Stimulated activated CD4-positive, alpha-beta T cell treated with anti-CD3 and anti-CD28 coated beads, TNF-alpha, amount 100 ng/mL, for 24 hours (primary cell): ENCODE data around the gene ABCF3.

Source experiments
- DNase-seq, 3 experiments: peaks; one replicate each; pipeline ENCODE4 v3.0.0-alpha.2; 2020; ENCODE audit warnings: low read depth in 3 of 3

ABCF3 gene

DNA sequence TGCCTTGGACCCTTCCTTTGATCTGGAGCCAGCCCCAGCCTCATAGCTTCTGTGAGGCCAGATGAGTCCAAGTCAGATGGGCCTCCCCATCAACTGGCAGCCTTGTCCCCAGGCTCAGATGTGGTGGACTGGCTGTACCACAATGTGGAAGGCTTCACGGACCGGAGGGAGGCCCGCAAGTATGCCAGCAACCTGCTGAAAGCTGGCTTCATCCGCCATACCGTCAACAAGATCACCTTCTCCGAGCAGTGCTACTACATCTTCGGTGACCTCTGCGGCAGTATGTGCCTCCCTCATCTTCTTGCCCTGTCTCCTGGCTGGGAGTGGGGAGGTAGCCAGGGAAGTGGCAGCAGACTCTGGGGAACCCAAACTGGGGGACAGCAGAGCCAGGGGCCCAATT lies 18.2 kb upstream of the ABCF3 start:
- no peak for DNase-seq

DNA sequence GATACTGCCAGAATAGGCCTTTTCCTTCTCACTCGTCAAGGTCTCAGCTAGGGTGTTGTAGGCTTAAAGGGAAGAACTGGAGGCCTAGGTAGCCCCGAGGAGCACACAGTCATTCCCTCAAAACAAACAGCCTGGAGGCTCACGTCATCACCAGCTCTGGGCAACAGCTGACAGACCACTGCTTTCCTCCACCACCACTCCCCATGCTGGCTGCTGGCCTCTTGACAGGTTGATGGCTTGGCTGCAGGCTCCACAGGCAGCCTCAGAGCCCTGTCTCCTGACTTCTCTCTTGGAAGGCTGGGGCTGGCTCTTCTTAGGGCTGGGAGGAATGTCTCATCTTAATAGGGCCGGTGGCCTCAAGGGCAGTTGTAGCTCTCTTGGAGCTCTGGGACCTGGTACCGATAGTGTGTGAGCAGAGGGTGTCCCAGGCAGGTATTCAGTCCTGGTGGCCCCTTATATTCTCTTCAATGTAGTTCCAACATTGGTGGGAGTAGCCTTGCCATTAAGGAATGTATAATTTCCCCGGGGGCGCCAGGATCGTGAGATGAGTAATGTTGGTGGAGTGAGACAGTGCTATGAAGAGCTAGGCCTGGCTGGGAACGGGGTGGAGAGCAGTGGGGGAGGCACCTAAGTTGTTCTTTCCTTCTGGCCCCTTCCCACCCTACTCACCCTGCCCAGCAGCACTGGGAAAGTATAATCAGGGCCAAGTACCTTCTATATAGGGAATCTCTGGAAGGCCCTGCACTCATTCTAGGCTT lies 17.5 kb upstream of the ABCF3 start:
- no peak for DNase-seq

DNA sequence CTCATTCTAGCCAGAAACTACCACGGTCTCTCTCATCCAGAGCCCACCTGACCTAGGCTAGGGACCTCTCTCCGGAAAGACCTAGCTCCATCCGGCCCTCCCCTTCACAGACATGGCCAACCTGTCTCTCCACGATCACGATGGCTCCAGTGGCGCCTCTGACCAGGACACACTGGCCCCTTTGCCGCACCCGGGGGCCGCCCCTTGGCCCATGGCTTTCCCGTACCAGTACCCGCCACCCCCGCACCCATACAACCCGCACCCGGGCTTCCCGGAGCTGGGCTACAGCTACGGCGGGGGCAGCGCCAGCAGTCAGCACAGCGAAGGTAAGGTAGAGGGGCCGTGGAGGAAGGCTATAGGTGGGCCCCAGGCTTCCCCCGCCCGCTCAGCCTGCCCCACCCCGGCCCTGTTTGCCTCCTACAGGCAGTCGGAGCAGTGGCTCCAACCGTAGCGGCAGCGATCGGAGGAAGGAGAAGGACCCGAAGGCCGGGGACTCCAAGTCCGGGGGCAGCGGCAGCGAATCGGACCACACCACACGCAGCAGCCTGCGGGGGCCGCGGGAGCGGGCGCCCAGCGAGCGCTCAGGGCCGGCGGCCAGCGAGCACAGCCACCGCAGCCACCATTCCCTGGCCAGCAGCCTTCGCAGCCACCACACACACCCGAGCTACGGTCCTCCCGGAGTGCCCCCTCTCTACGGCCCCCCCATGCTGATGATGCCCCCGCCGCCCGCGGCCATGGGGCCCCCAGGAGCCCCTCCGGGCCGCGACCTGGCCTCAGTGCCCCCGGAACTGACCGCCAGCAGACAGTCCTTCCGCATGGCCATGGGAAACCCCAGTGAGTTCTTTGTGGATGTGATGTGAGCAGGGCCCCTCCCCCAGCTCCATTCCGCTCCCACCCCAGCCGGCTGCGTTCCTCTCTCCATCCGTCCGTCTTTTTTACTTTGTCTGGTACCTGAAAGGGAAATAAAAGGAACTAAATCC lies 15.8 kb upstream of the ABCF3 start:
- no peak for DNase-seq

DNA sequence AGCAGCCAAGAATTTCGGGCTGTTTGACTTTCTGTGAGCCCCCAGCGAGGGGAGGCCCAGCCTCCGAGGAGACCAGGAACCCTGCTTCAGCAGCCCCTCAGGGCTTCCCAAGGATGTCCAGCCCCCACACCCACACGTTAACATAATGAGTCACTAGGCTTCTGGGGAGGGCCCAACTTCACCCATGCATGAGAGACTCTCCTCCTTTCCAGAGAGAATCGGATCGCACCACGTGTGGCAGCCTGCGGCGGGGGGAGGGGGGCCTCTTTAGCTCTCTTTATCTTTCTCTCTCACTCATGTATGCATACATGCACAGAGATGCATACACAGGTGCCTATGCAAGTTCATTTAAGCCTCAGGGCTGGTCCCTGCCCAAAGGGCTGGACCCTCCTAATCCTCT lies 14.4 kb upstream of the ABCF3 start:
- DNase-seq, result no peak

DNA sequence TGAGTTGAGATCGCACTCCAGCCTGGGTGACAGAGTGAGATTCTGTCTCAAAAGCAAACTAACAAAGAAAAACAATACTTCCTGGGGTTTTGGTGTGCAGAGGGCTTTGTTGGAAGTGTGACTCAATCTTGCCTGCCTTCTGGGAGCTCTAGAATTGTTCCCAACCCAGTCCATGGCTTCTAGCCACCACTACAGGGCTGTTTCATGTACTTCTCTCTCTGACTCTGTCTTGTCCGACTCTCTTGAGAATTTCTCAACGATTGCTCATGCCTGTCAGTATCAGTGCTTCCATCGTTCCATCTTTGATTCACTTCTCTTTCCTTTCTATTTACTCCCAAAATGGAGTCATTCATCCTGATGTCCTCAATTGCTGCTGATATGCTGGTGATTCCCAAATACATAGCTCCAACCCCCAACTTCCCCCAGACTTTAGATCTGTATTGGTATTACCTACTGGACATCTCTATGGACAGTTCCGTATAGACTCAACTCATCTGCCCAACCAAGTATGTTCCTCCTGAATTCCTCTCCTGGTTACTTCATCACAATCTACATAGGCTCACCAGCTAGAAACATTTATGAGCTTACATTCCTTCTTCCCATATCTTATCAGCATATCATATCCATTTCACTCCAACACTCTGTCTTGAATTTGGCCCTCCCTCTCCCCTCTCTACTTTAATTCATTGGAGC lies 13.2 kb upstream of the ABCF3 start:
- no peak for DNase-seq

DNA sequence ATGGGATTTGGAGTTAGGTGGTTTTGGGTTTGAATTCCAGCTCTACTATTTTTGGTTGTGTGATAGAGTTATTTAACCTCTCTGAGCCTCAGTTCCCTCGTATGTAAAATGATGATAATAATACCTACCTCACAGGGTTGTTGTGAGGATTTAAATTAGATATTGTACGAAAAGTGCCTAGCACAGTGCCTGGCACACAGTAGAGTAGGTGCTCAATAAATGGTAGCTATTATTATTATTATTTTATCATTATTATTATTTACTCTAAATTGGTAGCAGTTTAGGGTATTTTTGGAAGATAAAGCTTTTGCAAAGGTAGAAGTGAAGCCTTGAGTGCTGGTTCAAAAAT lies 12.7 kb upstream of the ABCF3 start:
- no peak for DNase-seq

DNA sequence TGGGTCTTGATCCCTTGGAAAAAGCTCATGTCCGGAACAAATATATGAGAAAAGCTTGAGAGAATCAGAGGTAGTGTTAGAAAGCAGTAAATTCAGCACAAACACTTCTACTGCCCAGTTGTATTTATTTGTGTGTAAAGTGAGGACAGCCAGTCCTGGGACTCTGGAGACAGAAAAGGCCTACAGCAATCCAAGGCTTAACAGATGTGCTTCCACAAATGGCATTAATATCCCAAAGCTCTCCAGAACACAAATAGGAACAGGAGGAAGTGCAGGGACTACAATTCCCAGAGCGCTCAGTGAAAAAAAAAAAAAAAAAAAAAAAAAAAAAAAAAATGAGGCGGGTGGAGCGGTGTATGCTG lies 11.7 kb upstream of the ABCF3 start:
- DNase-seq, result no peak

DNA sequence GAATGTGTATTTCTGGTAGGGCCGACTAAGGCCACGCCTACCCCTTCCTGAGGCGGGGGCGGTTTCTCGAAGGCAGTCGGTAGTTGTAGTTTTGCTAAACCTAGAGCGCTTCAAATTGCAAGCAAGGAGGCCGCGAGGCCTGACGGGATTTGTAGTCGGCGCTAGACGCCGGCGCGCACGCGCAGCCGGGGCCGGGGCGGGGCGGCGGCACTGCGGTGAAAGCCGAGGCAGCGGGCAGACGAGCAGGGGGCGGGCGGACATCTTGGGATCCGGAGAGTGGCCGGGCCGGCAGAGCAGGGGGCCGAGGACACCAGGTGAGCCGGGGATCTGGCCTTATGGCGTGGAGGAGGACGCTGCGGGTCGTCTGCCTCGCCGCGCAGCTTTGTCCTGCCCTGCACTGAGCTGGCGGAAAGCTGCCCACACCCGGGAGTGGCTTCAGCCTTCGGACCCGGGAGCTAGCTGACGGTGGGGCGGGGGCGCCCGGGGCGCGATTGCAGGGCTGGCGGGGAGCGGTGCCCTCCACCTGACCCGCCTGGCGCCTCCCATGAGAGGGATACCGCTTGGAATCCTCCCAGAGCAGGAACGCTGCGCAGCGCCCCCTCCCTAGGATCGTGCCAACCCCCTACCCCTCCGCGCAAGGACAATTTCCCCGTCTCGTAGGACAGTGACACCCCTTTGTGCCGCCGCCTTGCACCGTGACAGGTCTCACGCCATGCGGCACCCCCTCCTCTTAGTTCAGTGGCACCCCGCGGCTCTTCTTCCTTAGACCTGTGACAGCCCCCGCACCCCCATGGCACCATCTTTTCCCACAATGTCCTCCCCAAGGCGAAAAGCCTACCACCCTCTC lies 11.1 kb upstream of the ABCF3 start, which contains the start of gene AP2M1:
Gene AP2M1 (plus strand): TSS at position 210 of the 847 bp plus-strand sequence. CDS start 2,139 bp downstream, outside the sequence.
- peak; percentile 95 to 97 (median 96) for DNase-seq

DNA sequence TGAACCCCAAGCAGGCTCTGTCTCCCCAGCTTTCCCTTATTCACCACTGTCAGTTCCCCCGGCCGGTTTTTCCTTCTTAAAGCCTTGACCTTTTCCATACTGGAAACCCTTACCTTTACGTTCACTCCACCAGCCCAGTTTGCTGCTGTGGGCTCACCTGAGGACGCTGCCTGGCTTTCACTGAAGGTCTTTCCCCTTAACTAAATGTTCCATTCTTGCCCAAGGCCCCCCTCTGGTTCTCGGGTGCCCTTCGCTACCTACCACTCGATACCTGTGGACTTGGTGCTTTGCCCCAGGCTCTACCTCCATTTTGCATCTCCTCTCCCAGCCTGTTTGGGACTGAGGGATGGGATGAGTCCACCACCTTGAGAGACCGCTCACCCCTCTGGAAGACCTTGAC lies 10.5 kb upstream of the ABCF3 start:
- DNase-seq, result no peak

DNA sequence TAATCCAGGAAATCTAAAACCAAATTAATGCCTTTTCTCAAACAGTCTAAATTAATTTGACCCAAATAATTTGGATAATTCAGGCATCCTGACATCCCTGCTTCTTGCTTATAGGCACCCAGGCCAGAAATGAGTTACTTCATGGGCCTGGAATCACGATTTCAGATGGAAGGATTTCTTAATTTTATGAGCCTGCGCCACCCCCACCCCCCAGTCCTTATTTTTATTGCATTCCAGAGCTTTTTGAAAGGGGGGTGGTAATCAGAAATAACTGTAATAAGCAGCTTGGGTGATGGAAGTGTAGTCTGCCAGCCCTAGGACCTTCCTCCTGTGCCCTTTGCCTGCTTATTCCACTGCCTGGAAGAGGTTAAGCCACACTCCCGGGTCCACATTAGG lies 10.0 kb upstream of the ABCF3 start:
- no peak for DNase-seq

DNA sequence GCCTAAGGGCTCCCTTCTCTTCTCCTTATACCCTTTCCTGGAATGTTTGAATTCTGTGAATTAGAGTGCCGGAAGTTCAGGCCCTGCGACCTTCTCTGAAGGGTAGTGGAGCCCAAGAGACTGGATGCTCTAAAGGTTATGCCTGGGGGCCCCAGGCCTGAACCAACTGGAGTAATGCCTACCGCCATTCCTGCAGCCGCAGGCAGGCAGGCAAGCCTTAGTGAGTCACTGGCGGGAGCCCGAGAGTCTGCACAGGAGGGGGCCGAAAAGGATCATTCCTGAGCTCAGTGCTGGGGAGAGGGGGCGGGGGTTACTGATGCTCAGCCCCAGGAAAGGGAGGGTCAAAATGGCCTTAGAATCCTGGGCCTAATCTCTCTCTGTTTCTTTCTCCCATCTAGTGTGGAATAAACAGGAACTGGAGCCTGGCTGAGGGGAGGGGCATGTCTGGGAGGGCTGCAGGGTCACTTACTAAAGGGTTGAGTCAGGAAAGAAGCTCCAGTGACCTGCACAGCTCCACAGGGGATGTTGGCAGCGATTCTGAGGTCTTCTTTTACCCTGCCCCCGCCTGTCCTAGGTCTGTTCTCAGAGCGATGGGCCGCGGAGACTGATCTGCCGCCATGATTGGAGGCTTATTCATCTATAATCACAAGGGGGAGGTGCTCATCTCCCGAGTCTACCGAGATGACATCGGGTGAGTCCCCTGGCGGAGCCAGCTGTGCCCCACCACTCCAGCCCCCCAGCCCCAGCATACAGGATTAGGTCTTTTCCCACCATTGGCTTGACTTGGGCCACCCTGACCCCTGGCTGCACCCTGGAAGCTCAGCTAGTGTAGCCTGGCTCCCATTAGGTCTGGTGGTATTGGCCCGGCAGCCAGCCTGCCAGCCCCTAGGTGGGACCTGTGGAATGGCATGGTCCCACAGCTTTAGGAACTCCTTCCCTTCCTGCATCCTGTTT lies 9.3 kb upstream of the ABCF3 start:
- DNase-seq, result no peak

DNA sequence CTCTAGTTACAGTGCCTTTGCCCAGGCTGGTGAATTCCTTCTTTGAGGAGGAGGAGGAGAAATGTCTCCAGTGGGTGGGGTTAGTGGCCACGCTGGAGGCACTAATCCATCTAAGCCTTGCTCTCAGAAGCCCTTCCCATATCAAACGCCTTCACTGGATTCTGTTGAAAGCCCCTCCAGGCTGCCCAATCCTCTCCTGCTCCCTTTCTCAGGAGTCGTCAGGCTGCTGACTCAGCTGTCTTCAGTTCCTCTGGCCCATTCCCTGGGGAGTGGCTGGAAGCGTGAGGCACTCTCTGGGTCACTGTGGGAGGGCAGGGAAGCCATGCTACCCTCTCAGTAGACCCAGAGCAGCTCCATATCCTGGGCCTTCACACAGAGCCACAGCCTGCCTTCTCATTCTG lies 8.7 kb upstream of the ABCF3 start:
- no peak for DNase-seq

DNA sequence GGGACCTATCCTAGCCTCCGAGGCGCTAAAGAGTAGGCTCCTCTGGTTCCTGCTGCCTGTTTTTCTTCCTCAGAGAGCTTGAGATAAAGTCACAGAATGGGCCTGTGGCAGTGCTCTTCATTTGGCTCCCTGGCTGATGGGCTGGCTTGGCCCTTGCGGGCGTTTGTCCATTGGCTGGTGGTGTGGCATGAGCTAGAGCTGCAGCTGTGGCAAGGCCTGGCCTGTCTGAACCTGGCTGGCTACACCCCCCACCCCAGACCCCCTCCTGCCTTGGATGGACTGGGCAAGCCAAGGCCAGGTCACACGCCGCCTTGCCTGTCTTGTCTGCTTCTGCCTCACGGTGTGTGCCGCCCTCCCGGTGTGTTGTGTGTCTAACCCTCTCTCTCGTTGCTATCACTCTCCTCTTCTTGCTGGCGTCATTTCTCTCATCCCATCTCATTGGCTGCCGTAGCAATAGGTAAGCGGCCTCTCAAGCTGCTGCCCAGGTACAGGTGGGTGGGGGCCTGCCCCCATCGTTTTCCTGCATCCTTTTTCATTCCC lies 8.2 kb upstream of the ABCF3 start:
- no peak for DNase-seq

DNA sequence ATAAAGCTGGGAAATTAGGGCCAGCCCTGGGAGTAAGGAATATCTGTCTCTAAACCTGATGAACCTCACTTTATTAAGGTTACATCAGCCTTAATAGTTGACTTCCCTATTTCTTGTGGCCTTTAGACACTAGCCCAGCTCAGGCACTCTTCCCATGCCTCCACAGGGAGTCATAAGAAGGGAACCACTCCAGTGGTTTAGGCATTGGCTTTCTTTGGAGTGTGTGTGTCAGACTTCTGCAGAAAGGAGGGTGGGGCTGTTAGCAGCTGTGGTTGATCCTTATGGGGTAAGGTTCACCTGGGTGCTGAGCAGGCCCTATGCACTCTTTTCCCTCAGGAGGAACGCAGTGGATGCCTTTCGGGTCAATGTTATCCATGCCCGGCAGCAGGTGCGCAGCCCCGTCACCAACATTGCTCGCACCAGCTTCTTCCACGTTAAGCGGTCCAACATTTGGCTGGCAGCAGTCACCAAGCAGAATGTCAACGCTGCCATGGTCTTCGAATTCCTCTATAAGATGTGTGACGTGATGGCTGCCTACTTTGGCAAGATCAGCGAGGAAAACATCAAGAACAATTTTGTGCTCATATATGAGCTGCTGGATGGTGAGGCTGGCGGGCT lies 7.4 kb upstream of the ABCF3 start:
- no peak for DNase-seq

DNA sequence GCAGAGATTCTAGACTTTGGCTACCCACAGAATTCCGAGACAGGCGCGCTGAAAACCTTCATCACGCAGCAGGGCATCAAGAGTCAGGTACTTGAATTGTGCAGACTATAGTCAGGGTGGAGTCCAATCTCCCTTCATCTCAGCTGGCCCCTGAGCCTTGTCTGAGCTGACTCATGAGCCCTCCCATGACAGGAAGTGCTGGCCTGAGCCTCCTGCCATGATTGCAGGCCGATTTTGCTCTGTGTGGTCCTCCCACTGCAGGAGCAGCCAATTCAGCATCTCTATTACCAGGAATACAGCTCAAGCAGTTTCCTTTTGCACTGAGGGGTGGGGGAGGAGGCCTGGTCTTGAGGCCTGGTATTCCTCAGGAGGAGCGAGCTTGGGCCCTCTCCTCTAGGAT lies 5.8 kb upstream of the ABCF3 start:
- DNase-seq, result no peak

DNA sequence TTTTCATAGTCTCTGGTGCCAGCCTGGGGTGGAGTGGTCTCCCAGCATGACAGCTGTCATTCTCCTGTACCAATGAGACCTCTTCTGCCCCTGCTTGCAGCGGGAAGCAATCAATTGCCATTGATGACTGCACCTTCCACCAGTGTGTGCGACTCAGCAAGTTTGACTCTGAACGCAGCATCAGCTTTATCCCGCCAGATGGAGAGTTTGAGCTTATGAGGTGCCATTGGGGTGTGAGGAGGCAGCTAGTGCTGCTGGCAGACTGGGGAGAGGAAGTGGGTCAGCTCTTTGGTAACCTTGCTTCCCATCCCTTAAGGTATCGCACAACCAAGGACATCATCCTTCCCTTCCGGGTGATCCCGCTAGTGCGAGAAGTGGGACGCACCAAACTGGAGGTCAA lies 4.4 kb upstream of the ABCF3 start:
- DNase-seq, result no peak

DNA sequence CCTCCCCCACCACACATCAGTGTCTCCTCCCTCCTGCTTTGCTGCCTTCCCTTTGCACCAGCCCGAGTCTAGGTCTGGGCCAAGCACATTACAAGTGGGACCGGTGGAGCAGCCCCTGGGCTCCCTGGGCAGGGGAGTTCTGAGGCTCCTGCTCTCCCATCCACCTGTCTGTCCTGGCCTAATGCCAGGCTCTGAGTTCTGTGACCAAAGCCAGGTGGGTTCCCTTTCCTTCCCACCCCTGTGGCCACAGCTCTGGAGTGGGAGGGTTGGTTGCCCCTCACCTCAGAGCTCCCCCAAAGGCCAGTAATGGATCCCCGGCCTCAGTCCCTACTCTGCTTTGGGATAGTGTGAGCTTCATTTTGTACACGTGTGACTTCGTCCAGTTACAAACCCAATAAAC lies 2.3 kb upstream of the ABCF3 start:
- DNase-seq, result no peak

DNA sequence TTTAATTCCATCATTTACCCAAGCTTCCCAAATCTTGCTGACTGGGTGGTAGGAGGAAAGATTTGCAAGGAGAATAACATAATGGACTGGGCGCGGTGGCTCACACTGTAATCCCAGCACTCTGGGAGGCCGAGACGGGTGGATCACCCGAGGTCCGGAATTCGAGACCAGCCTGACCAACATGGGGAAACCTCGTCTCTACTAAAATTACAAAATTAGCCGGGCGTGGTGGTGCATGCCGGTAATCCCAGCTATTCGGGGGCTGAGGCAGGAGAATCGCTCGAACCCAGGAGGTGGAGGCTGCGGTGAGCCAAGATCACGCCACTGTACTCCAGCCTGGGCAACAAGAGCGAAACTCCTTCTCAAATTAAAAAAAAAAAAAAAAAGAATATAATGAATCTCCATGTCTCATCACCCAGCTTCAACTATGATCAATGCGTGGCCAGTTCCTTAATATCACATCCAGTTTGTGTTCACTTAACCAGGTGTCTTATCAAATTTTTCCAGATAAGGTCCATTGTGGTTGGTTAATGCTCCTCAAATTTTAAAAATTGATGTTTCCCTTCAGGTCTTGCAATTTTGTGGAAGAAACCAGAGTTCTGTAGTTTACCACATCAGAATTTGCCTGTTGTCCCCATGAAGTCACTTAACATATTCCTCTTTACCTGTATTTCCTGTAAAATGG lies 1.3 kb upstream of the ABCF3 start:
- no peak for DNase-seq
